Vagina (tissue), 2 donors: Measurements from ENCODE around the gene FBXO44.

ENCODE experiments used
- CTCF ChIP-seq, 3 experiments: fragments of 450-650 bp in 2 of 3; fragments of 200-600 bp in 1 of 3; sonication (generic) in 1 of 3; IDR thresholded peaks; one replicate each; pipeline ENCODE4 v1.5.1; 2017 to 2019; ENCODE audit warnings: antibody characterized with exemption in 3 of 3, mild to moderate bottlenecking in 2 of 3, moderate library complexity in 2 of 3
- POLR2AphosphoS5 ChIP-seq, 2 donors: sonication (generic); formaldehyde crosslinking; IDR thresholded peaks; one replicate each; pipeline ENCODE4 v1.9.0; 2017; ENCODE audit warnings: antibody characterized with exemption in 2 of 2, mild to moderate bottlenecking in 2 of 2, low read depth in 1 of 2; ENCODE audit not compliant: insufficient read depth in 1 of 2

DNA sequence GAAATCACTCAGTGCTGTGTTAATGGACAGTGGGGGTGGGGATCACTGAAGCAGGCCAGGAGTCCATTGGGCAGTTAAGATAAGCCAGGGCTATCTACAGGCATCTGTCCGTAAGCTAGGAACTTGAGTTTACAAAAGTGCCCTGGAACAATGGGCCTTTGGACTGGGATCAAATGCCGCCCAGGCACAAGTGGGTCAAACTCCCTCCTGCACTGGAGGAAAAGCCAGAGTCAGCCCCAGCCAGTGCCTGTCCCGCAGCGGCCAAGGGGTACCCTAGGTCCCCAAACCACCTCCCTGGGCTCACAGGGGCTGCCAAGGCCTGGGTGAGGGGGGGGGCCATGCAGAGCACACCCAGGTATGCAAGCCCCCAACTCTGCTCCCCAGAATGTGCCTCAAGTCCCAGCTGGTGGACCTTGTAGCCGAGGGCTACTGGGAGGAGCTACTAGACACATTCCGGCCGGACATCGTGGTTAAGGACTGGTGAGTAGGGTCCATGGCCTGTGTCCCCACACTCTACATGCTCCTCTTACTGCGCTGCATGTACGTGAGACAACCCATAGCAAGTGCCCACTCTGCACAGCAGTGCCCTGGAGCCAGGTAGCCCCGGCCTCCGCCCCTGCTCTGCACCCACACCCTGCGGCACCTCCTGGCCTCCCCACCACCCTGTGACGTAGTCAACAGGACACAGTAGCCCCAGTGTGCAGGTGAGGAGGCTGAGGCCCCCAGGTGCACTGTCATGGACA is 17.0 kb downstream of the FBXO44 start:
- TF ChIP-seq CTCF (IDR thresholded peaks at IDR 0.05) (no peak), POLR2AphosphoS5 (IDR thresholded peaks at IDR 0.05; ENCODE audit: insufficient read depth in 1 of 2, low read depth in 1 of 2) (no peak)
